HepG2 (cell line): ENCODE measurements around the gene SPOP. TPM values are rescaled to one million over a fixed set of nuclear protein-coding genes. Genes with fewer than 3 reads are reported as not detected.

Experiments
- ARID3A ChIP-seq: IDR thresholded peaks from 2 replicates; pipeline ENCODE4 v1.6.1; 2012; ENCODE audit warnings: low read depth, low read length, improper control_type of control experiment
- ARNT2 ChIP-seq: sonication (generic); formaldehyde crosslinking; IDR thresholded peaks from 2 replicates; pipeline ENCODE4 v1.8.0; 2022; ENCODE audit warnings: mild to moderate bottlenecking, low read depth, missing genetic modification reagents, moderate library complexity
- CSRNP1 ChIP-seq: sonication (generic); formaldehyde crosslinking; IDR thresholded peaks from 2 replicates; pipeline ENCODE4 v1.8.1; 2023; ENCODE audit warnings: mild to moderate bottlenecking, missing genetic modification reagents
- EED ChIP-seq: sonication (generic); formaldehyde crosslinking; IDR thresholded peaks from 2 replicates; pipeline ENCODE4 v1.5.0; 2020; ENCODE audit warnings: mild to moderate bottlenecking, missing genetic modification reagents
- KLF16 ChIP-seq, 2 experiments: sonication (generic) in 1 of 2; formaldehyde crosslinking in 1 of 2; IDR thresholded peaks; 2 replicates each; pipeline versions ENCODE4 v1.6.1 to v1.8.0; 2016 to 2023; ENCODE audit warnings: missing genetic modification reagents in 2 of 2, missing compliant biosample characterization in 1 of 2
- NAIF1 ChIP-seq: sonication (generic); formaldehyde crosslinking; IDR thresholded peaks from 2 replicates; pipeline ENCODE4 v1.5.0; 2020; ENCODE audit warnings: mild to moderate bottlenecking, missing genetic modification reagents, borderline replicate concordance
- STAT5B ChIP-seq: sonication (generic); formaldehyde crosslinking; IDR thresholded peaks from 2 replicates; pipeline ENCODE4 v1.4.0; 2020; ENCODE audit warnings: missing genetic modification reagents
- UBTF ChIP-seq: sonication (generic); formaldehyde crosslinking; IDR thresholded peaks from 2 replicates; pipeline ENCODE4 v1.4.0; 2020; ENCODE audit warnings: mild to moderate bottlenecking, missing genetic modification reagents
- ZFP1 ChIP-seq: IDR thresholded peaks from 2 replicates; pipeline ENCODE4 v1.6.1; 2016
- ZNF17 ChIP-seq: sonication (generic); formaldehyde crosslinking; IDR thresholded peaks from 2 replicates; pipeline ENCODE4 v1.5.0; 2020; ENCODE audit warnings: mild to moderate bottlenecking, missing genetic modification reagents
- ZNF20 ChIP-seq: sonication (generic); formaldehyde crosslinking; IDR thresholded peaks from 2 replicates; pipeline ENCODE4 v1.4.0; 2020; ENCODE audit warnings: mild to moderate bottlenecking, moderate library complexity, missing genetic modification reagents
- ZNF333 ChIP-seq: sonication (generic); formaldehyde crosslinking; IDR thresholded peaks from 2 replicates; pipeline ENCODE4 v1.4.0; 2020; ENCODE audit warnings: mild to moderate bottlenecking, missing genetic modification reagents, borderline replicate concordance
- ZNF354B ChIP-seq: sonication (generic); formaldehyde crosslinking; IDR thresholded peaks from 2 replicates; pipeline ENCODE4 v1.8.0; 2022; ENCODE audit warnings: mild to moderate bottlenecking, missing genetic modification reagents
- ZNF430 ChIP-seq: sonication (generic); formaldehyde crosslinking; IDR thresholded peaks from 2 replicates; pipeline ENCODE4 v1.9.0; 2021; ENCODE audit warnings: mild to moderate bottlenecking, missing genetic modification reagents
- ZNF530 ChIP-seq: sonication (generic); formaldehyde crosslinking; IDR thresholded peaks from 2 replicates; pipeline ENCODE4 v1.5.0; 2020; ENCODE audit warnings: low read depth, mild to moderate bottlenecking, missing genetic modification reagents
- ZNF556 ChIP-seq: sonication (generic); formaldehyde crosslinking; IDR thresholded peaks from 2 replicates; pipeline ENCODE4 v1.4.0; 2020; ENCODE audit warnings: mild to moderate bottlenecking, missing genetic modification reagents, borderline replicate concordance
- ZNF629 ChIP-seq: sonication (generic); formaldehyde crosslinking; conservative IDR thresholded peaks from 2 replicates; pipeline ENCODE4 v1.5.0; 2020; ENCODE audit warnings: missing genetic modification reagents
- ZNF710 ChIP-seq: sonication (generic); formaldehyde crosslinking; IDR thresholded peaks from 2 replicates; pipeline ENCODE4 v1.5.0; 2020; ENCODE audit warnings: mild to moderate bottlenecking, missing genetic modification reagents, borderline replicate concordance
- ZNF781 ChIP-seq: sonication (generic); formaldehyde crosslinking; IDR thresholded peaks from 2 replicates; pipeline ENCODE4 v1.5.1; 2020; ENCODE audit warnings: borderline replicate concordance, mild to moderate bottlenecking, missing genetic modification reagents; ENCODE audit errors: not compliant biosample characterization
- ZNF879 ChIP-seq: sonication (generic); formaldehyde crosslinking; IDR thresholded peaks from 2 replicates; pipeline ENCODE4 v1.8.1; 2023; ENCODE audit warnings: missing genetic modification reagents
- ZSCAN25 ChIP-seq: sonication (generic); formaldehyde crosslinking; IDR thresholded peaks from 2 replicates; pipeline ENCODE4 v1.8.0; 2022; ENCODE audit warnings: mild to moderate bottlenecking, missing genetic modification reagents
- polyA plus RNA-seq, 8 experiments: library from polyadenylated mRNA; depleted of rRNA in 3 of 8; stranded (reverse) in 7 of 8; unstranded in 1 of 8; fragments of >200 nt; fragmentation: Illumina TruSeq in 4 of 8; extraction: Trizol in 4 of 8; gene quantifications; 2 replicates each; pipeline versions ENCODE4 v1.2.1 to v1.2.3, GENCODE V29; 2011 to 2016; ENCODE audit warnings: low read depth in 4 of 8, missing spikeins in 1 of 8, mixed read lengths in 1 of 8; ENCODE audit not compliant: insufficient read depth in 1 of 8
- total RNA-seq, 5 experiments: library from RNA; depleted of rRNA; stranded (reverse); fragments of >200 nt; fragmentation: Illumina TruSeq; extraction: Trizol; gene quantifications; 2 replicates each; pipeline ENCODE4 v1.2.3, GENCODE V29; 2016; ENCODE audit warnings: low read depth in 1 of 5

The SPOP gene
- total and polyA plus RNA-seq, 2 of the 13 experiments (the other 11 are each of a cell fraction or from before 2014, with no cell fraction given): 52.8 to 60.8 TPM

- TF ChIP-seq CSRNP1 (CRISPR knock-in tag): peak; percentile 63; the same call in 1 of the 2 replicates
- TF ChIP-seq ZFP1 (CRISPR knock-in tag): no peak
- 0 out of 2 replicates have a peak, but pooled peaks have one; percentile 6 for TF ChIP-seq STAT5B (CRISPR knock-in tag)
- peak; percentile 74; the same call in 1 of the 2 replicates for TF ChIP-seq ZNF430 (CRISPR knock-in tag)
- 0 out of 2 replicates have a peak, but pooled peaks have one; percentile 69 for TF ChIP-seq ZNF333 (CRISPR knock-in tag)
- 0 out of 2 replicates have a peak, but pooled peaks have one; percentile 26 for TF ChIP-seq EED (CRISPR knock-in tag)
- no peak for TF ChIP-seq ZNF629 (CRISPR knock-in tag)
- TF ChIP-seq ZNF354B: 0 out of 2 replicates have a peak, but pooled peaks have one; percentile 50
- TF ChIP-seq ZNF17 (CRISPR knock-in tag): no peak
- TF ChIP-seq ZSCAN25 (CRISPR knock-in tag): peak; percentile 44; the same call in 1 of the 2 replicates
- TF ChIP-seq NAIF1 (CRISPR knock-in tag): no peak
- TF ChIP-seq ZNF530 (CRISPR knock-in tag): no peak
- peak; percentile 76 for TF ChIP-seq UBTF (CRISPR knock-in tag)
- TF ChIP-seq ZNF879 (CRISPR knock-in tag): no peak
- TF ChIP-seq ZNF710 (CRISPR knock-in tag): 0 out of 2 replicates have a peak, but pooled peaks have one; percentile 63
- TF ChIP-seq ZNF20 (CRISPR knock-in tag): no peak
- TF ChIP-seq ARID3A: 0 out of 2 replicates have a peak, but pooled peaks have one; percentile 28
- TF ChIP-seq KLF16 (CRISPR knock-in tag; IDR thresholded peaks at IDR 0.05): peak in 1 of 2 experiments; percentile 56; a peak in 1 of 4 replicates
- TF ChIP-seq ARNT2: peak; percentile 19; the same call in 1 of the 2 replicates
- peak; percentile 83 for TF ChIP-seq ZNF781
- peak; percentile 83 for TF ChIP-seq ZNF556
These were observed 109.8 kb downstream of the SPOP start (continued) for GRCh38 chr17:49567871-49568694.
